Activated CD8-positive, alpha-beta memory T cell treated with anti-CD3 and anti-CD28 coated beads for 36 hours (primary cell): Measurements from ENCODE around the gene ARIH1. TPM values are rescaled to one million over a fixed set of nuclear protein-coding genes. Genes with fewer than 3 reads are reported as not detected.
"Not testable (repeated sequence)": the region's sequence is repeated elsewhere in the genome, so short reads cannot be mapped to it uniquely, and the experiment has no call there.

Source experiments
- CTCF ChIA-PET: fragments of 350-600 bp; sonication (Branson Sonifier 250); formaldehyde crosslinking; loops from one replicate; lab custom pipeline; 2021; ENCODE audit warnings: antibody characterized with exemption; lab: Charles Lee
- POLR2A ChIA-PET: fragments of 350-600 bp; sonication (Branson Sonifier 250); formaldehyde crosslinking; loops from one replicate; lab custom pipeline; 2021; ENCODE audit warnings: antibody characterized with exemption; lab: Charles Lee
- total RNA-seq, 2 experiments: library from RNA; stranded (reverse); gene quantifications; one replicate each; pipeline ENCODE4 v1.2.3, GENCODE V29; 2021

ARIH1 gene
- total RNA-seq = 100 to 1,000 TPM; 146 to 155 TPM

- ChIA-PET CTCF (interaction anchor here (0.7 to 1.5 kb wide), 4 partner anchors 10 to 98 kb away, joined by 3 to 5 read pairs (median 4); partner anchors contain the start of gene HEXA), POLR2A (interaction anchor here (1.0 to 3.2 kb wide), 6 partner anchors 13 to 247 kb away, joined by 3 to 16 read pairs (median 5); partner anchors contain the start of genes BBS4, HEXA and HIGD2B)
These were observed at the start of gene ARIH1 for GRCh38 chr15:72473614-72474465. ARIH1 (plus strand) TSS chr15:72474330; CDS start chr15:72474640, 310 bp downstream.

- CTCF ChIA-PET = no interaction called here
These were observed 47.4 kb upstream of the ARIH1 start for GRCh38 chr15:72426753-72427152.

GRCh38 chr15:72437650-72438316 lies 36.3 kb upstream of the ARIH1 start:
- ChIA-PET POLR2A (no interaction called here), CTCF (no interaction called here)

More at GRCh38 chr15:72426753-72427152, 47.4 kb upstream of the ARIH1 start:
- POLR2A ChIA-PET = no interaction called here

- CTCF ChIA-PET = interaction anchor here (0.6 kb wide), 1 partner anchor 440 kb away, joined by 3 read pairs; no protein-coding TSS in a partner anchor
- POLR2A ChIA-PET = not testable (repeated sequence)
These were observed 31.3 kb upstream of the ARIH1 start for GRCh38 chr15:72442848-72443247.

GRCh38 chr15:72445426-72445825 lies 28.7 kb upstream of the ARIH1 start:
- ChIA-PET CTCF (interaction anchor here (0.7 kb wide), 1 partner anchor 47 kb away, joined by 4 read pairs; no protein-coding TSS in a partner anchor), POLR2A (no interaction called here)

GRCh38 chr15:72450805-72451204 lies 23.3 kb upstream of the ARIH1 start:
- ChIA-PET POLR2A (no interaction called here), CTCF (interaction anchor here (0.9 kb wide), 1 partner anchor 138 kb away, joined by 3 read pairs; no protein-coding TSS in a partner anchor)

- POLR2A ChIA-PET = no interaction called here
- CTCF ChIA-PET = no interaction called here
These were observed 22.9 kb upstream of the ARIH1 start for GRCh38 chr15:72451224-72451623.

- CTCF ChIA-PET = no interaction called here
- POLR2A ChIA-PET = no interaction called here
These were observed 17.4 kb upstream of the ARIH1 start for GRCh38 chr15:72456684-72457083.

- ChIA-PET POLR2A (interaction anchor here (1.3 to 1.4 kb wide), 2 partner anchors 13 to 84 kb away, joined by 4 to 10 read pairs; partner anchors contain the start of gene HEXA), CTCF (no interaction called here)
These were observed 13.7 kb upstream of the ARIH1 start for GRCh38 chr15:72460402-72460801.

GRCh38 chr15:72463702-72464101 lies 10.4 kb upstream of the ARIH1 start:
- ChIA-PET CTCF (interaction anchor here (1.8 to 2.2 kb wide), 2 partner anchors 10 to 151 kb away, joined by 4 to 5 read pairs; no protein-coding TSS in a partner anchor), POLR2A (no interaction called here)

GRCh38 chr15:72464251-72464650 lies 9.9 kb upstream of the ARIH1 start:
- POLR2A ChIA-PET = no interaction called here
- CTCF ChIA-PET = interaction anchor here (1.8 to 2.2 kb wide), 2 partner anchors 9 to 151 kb away, joined by 4 to 5 read pairs; no protein-coding TSS in a partner anchor

- CTCF ChIA-PET = no interaction called here
- POLR2A ChIA-PET = no interaction called here
These were observed 6.0 kb upstream of the ARIH1 start for GRCh38 chr15:72468103-72468502.

GRCh38 chr15:72472992-72473610 lies 1.0 kb upstream of the ARIH1 start:
- ChIA-PET CTCF (interaction anchor here (0.7 to 1.5 kb wide), 4 partner anchors 10 to 97 kb away, joined by 3 to 5 read pairs (median 4); partner anchors contain the start of gene HEXA), POLR2A (interaction anchor here (0.6 to 3.2 kb wide), 7 partner anchors 12 to 246 kb away, joined by 3 to 16 read pairs (median 5); partner anchors contain the start of genes BBS4, HEXA and HIGD2B)

- ChIA-PET POLR2A (interaction anchor here (1.7 to 3.2 kb wide), 2 partner anchors 99 to 247 kb away, joined by 10 to 16 read pairs; partner anchors contain the start of gene HEXA), CTCF (no interaction called here)
These were observed 359 bp downstream of the ARIH1 start for GRCh38 chr15:72474466-72474911.

GRCh38 chr15:72474912-72475628 lies 940 bp downstream of the ARIH1 start:
- POLR2A ChIA-PET = interaction anchor here (1.0 to 3.2 kb wide), 3 partner anchors 100 to 277 kb away, joined by 3 to 16 read pairs (median 10); partner anchors contain the start of gene HEXA
- CTCF ChIA-PET = interaction anchor here (1.2 kb wide), 1 partner anchor 13 kb away, joined by 6 read pairs; no protein-coding TSS in a partner anchor

GRCh38 chr15:72475674-72476073 lies 1.5 kb downstream of the ARIH1 start:
- POLR2A ChIA-PET = interaction anchor here (1.0 to 3.2 kb wide), 3 partner anchors 100 to 277 kb away, joined by 3 to 16 read pairs (median 10); partner anchors contain the start of gene HEXA

GRCh38 chr15:72476330-72476729 lies 2.2 kb downstream of the ARIH1 start:
- ChIA-PET CTCF (interaction anchor here (1.3 kb wide), 1 partner anchor 16 kb away, joined by 3 read pairs; no protein-coding TSS in a partner anchor), POLR2A (interaction anchor here (1.0 kb wide), 1 partner anchor 278 kb away, joined by 3 read pairs; no protein-coding TSS in a partner anchor)

More at GRCh38 chr15:72475674-72476073, 1.5 kb downstream of the ARIH1 start:
- CTCF ChIA-PET = interaction anchor here (1.2 to 1.3 kb wide), 2 partner anchors 14 to 17 kb away, joined by 3 to 6 read pairs; no protein-coding TSS in a partner anchor
